A549 treated with AZD9567 at 1 μM for 4 hours (cell line): ENCODE data around the gene C2orf78. TPM values are rescaled to one million over a fixed set of nuclear protein-coding genes. Genes with fewer than 3 reads are reported as not detected.

Source experiments
- total RNA-seq: library from RNA; stranded (reverse); fragments of 200-300 nt; extraction: Qiagen RNA extraction; gene quantifications from 5 replicates; pipeline ENCODE4 v1.2.3, GENCODE V29; 2022; ENCODE audit not compliant: insufficient read depth

The C2orf78 gene, protein sequence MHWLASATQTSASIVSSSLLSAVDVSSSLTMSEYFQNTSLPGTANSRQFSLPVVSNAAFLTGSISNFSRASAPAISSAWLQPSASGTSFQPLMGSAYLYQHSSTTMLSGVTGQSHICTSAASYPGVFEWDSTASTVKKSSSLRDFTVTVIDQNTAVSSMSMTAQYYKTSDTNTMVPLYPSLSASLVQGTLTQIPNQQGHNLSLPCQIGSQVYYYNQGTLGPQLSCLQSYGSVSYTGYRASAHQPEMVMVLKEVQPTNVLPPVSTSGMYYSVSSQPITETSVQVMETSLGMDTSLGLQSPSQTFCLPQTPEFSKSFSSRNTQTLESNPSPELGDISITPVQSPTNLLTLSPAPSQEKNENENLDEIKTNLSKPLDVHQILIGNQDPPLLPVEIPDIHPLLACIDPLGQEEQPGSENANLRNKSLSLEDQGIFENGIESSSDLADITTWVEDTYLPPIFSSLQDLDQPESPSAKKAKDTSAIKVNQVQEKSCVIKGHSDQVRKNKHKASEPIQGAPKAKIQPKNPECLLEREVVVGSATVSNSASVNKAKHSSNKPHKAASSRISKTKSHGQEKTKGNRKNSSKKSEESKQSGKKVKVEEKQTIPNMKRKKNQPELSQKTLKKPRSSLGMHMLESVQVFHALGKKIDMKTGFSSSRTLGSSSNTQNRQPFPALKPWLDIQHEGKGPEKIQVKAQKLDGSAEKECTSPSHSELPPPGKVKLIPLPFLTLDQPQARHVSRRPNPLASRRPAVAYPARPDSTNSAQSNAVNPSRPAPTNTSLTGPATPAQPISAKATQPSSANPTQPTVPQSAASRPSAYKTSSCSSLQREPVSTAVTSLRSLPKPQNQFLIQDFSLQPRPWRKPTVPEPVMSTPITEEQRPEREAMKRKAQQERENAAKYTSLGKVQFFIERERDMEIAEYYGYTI
- 0.02 TPM in 1 of 5 replicates, not detected in the others for total RNA-seq

GRCh38 chr2:73783883-73784282 is at the start of gene C2orf78:
Gene C2orf78, plus strand, starts transcription at chr2:73784183. Its CDS starts 127 bp downstream, at chr2:73784310.

GRCh38 chr2:73736855-73737779 is 46.9 kb upstream of the C2orf78 start, which contains the start of gene TPRKB:
Gene TPRKB, minus strand, starts transcription at chr2:73737345. Its CDS starts 2,776 bp downstream, at chr2:73734569.

DNA sequence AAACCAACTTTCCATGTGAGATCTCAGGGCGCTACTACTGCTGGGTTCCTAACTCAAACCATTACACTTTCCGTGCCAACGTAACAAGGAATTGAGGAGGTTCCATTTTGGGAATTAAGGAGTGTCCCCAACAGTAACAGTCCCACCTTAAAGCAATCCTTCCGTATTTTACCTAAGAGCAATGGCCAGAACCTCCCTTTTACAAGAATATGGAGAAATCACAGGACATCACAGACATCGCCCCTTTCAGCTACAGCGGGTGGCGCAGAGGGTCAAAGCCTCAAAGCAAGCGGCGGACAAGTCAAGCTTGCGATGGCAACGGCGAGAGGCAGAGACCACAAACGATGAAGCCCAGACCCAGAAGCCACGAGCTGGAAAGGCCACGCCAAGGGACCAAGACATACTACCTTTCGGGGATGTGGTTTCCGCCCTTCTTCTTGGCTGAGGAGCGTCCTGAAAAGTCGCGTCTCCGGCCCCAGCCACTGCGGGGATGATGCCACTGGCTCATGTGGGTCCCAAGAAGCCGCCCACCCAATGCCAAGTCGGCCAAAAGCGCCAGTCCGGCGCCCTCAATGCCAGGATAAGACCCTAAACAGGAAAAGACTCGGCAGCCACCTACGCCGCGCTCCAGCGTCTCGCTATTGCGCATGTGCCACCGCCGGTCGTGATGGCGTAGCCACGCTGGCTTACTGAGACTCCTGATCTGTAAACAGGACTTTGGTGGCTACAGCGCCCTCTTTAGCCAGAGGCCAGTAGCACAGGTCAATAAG is 4.3 kb upstream of the C2orf78 start, which contains the start of gene DUSP11:
TSS of gene DUSP11 (minus strand) at position 637 of the 770 bp plus-strand sequence. CDS start at position 508, 129 bp downstream.

GRCh38 chr2:73828818-73829570 is 45.0 kb downstream of the C2orf78 start, which contains the start of gene STAMBP:
Gene STAMBP, plus strand, starts transcription at chr2:73828961. Its CDS starts 1,896 bp downstream, at chr2:73830857.

Other genes starting within 250 kb of the C2orf78 start
- not detected in 5 replicates for gene NAT8, start 141.8 kb upstream of the C2orf78 start, total RNA-seq
- gene TPRKB, start 46.8 kb upstream of the C2orf78 start, total RNA-seq, result 73.7 to 126 TPM (median 81.1 TPM) in 5 replicates
- gene DUSP11, start 4.1 kb upstream of the C2orf78 start, total RNA-seq, result 37.2 to 54.6 TPM (median 43.0 TPM) in 5 replicates
- 48.4 to 51.6 TPM (median 50.8 TPM) in 5 replicates for gene STAMBP, start 44.8 kb downstream of the C2orf78 start, total RNA-seq
- 0.20 to 0.28 TPM (median 0.24 TPM) in 4 of 5 replicates, not detected in the other for gene ACTG2, start 108.8 kb downstream of the C2orf78 start, total RNA-seq
- 146 to 164 TPM (median 155 TPM) in 5 replicates for gene DGUOK, start 142.7 kb downstream of the C2orf78 start, total RNA-seq
- 6.6 to 8.1 TPM (median 7.3 TPM) in 5 replicates for gene TET3, start 200.7 kb downstream of the C2orf78 start, total RNA-seq